HS-5 (cell line): ENCODE measurements around the gene NEK6.

Experiments
- DNase-seq: peaks from one replicate; pipeline ENCODE4 v3.0.0-alpha.2; 2012; ENCODE audit warnings: low read depth

NEK6 gene

DNA sequence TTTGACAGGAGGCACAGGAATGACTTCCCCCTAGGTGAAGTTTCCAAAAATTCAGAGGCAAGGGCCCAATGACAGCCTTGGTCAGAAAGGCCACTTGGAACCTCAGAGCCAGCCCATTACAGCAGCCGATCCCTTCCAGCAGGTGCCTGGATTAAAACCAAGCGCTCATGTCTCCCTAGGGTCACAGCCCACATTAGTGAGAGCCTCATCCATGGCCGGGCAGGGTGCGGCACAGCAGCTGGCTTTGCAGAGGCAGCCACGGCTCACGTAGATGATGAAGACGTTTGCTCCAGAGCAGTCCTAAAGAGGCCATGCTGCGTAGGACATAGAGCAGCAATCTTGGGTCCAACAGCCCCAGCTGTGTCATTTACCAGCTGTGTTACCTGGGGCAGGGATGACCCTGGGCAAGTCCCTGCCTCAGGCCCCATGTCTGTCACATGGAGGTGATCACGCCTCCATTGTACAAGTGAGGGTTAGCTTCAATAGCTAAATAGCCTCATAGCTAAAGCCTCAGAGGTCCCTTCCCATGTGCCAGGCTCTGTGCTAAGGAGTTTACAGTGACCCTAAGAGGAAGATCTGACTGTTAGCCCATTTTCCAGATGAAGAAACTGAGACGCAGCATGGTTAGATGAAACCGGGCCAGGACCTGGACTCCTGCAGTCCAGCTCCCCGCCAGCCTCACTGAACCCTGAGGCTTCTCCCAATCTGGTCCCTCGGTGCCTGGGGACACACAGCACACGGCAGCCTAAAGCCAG, 39.2 kb downstream of the NEK6 start:
- DNase-seq, result no peak

DNA sequence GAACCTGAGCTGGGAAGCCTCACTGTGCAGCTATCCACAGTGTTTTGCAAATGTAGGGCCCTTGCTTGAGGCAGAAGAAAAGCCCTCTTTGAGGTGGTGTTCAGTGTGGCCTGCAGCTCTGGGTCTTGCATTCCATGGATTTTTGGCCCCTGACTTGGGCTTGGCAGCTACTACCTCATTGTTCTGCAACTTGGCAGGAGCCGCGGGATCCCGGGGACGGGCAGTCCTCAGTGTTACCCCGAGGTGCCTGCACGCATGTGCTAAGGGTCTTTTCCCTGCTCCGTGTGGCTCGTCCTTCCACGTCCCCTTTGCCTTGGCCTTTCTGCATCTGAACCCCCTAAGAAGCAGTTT, 39.8 kb downstream of the NEK6 start:
- peak; percentile 82 for DNase-seq

DNA sequence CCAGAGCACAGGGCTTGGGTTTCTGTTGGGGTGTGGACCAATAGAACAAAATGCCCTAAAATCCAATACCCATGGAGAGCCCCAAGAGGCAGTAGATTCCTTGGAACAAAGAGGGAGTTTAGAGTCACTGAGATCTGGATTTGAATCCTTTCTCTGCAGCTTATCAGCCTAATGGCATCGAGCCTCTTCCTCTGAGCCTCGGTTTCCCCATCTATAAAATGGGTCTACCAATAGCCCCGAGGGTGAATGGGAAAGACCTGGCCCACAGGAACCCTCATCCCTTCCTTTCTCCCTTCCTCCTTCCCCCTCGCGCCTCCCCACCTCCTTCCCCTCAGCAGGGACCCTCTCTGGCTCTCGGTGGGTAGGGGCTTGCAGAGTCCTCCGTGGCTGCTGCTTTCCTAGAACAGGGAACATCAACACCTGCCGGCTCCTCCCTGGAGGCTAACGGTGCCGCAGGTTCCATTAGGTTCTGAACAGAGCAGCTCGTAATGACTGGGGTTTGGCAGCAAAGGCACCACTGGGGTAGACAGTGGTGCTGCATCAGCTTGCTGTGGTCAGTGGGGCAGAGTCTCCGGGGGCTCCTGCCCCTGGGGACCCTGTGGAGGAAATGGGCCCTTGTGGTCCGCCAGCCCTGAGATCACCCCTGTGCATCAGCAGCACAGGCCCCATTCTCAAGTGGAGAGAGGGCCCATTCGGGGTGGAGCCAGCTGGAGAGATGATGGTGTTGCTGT, 40.3 kb downstream of the NEK6 start:
- DNase-seq, result no peak

DNA sequence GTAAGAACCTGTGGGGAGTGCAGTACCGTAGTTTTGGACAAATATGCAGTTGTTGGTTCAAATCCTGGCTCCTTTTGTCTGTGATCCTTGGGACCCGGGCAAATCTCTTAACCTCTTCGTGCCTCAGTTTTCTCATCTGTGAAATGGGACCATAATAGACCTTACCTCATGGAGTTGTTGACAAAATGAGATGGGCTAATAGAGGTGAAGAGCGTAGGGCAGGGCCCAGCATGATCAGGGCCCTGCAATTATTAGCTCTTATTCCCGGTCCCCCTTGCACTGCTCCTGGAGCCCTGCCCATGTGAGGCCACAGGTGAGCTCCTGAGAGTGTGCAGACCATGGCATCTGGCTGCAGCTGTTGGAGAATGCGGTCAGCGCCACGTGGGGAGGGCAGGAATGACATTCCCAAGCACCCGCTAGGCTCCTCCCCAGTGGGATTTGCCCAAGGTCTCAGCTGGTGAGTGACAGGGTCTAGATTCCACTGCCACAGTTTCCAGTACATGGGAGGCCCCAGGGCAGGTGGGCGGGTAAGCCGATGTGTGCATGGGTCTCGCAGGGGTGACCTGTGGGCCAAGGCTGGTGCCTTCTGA, 41.0 kb downstream of the NEK6 start:
- no peak for DNase-seq

DNA sequence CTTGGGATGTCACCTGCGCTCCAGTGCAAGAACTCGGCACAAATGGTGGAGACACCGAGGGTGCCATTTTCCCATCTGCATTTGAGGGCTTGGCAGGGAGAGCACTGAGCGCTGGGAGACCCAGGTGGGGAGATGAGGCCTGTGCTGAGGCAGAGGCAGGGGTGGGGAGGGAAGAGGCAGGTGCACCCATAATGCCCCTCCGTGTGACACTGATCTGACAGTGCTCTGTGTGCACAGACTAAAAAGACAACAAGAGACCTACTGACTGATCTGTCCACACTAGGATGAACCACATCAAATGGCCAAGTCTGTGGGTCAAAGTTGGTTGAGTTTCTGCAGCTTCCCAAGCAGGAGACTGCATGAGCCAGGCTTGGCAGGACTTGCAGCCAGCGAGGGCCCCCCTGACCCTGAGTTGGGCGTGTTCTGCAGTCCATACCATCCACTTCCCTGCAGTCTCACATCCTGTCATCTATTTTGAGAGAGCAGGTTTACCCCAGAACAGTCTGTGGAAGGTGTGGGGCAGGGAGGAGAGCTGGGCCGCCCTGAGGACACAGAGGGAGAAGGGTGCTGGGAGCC, 41.9 kb downstream of the NEK6 start:
- no peak for DNase-seq

DNA sequence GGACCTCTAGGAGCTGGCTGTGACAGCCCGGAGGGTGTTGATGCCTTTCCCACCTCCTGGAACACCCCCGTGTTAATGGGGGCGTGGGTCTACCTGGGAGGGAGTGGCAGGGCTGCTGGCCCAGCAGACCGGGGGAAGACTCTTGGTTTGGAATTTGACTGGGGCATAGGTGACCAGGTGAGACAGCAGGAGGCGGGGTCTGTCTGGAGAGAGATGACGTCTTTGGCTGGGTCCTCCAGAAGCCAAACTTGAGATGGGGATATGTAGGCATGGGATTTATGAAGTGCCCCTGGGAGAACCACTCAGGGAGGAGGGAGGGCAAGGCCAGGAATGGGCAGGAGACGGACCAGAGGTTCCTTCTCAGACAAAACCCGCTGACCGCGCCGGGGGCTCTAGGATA, 42.6 kb downstream of the NEK6 start:
- no peak for DNase-seq

DNA sequence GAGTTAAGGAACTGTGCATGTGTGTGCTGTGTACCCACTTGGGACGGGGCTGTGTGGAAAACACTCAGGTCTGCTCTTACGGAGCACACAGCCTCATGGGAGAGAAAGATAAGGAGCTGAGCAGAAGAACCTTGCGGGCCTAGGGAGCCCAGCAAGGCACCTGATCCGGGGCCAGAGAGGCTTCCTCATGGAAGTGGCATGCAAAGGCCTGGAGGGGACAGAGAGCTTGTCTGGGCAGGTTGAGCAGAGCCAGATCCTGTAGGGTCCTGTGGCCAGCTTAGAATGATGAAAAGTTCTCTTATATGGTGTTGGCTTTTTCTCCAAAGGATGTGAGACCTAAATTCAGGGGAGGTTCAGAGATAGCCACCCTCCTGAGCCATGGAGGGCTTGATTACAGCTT, 45.2 kb downstream of the NEK6 start:
- no peak for DNase-seq

DNA sequence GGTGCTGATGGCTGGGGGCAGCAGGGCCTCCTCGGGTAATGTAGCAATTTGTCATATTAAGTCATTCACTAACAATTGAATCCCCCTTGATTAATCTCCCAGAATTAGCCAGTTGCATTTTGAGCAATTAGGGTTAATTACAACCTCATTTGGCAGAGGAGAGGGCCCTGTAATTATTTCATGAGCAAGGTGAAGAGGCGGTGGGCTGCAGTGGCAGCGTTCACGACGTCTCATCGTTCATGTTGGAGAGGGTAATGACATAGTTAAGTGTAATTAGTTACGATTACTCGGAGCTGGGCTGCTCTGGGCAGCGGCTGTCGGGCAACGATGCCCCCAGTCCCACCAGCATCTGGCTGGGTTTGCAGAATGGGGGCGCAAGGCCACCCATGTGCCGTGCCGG, 46.0 kb downstream of the NEK6 start:
- no peak for DNase-seq

DNA sequence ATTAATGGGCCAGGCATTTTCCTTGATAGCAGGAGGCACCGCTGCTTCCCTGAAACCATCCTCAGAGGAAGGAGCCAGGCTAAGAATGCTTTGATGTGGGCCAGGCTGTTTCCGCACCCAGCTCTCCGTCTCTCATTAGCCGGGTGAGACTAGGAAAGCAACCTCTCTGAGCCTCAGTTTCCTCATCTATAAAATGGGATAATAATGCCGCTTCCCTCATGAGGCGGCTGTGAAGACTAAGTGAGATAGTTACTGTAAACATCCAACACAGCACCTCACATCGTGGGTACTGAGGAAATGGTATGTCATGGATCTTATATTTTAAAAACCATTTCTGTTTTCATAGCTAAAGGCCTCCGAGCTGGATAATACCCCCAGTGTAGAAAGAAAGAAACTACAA, 46.5 kb downstream of the NEK6 start:
- DNase-seq, result no peak

DNA sequence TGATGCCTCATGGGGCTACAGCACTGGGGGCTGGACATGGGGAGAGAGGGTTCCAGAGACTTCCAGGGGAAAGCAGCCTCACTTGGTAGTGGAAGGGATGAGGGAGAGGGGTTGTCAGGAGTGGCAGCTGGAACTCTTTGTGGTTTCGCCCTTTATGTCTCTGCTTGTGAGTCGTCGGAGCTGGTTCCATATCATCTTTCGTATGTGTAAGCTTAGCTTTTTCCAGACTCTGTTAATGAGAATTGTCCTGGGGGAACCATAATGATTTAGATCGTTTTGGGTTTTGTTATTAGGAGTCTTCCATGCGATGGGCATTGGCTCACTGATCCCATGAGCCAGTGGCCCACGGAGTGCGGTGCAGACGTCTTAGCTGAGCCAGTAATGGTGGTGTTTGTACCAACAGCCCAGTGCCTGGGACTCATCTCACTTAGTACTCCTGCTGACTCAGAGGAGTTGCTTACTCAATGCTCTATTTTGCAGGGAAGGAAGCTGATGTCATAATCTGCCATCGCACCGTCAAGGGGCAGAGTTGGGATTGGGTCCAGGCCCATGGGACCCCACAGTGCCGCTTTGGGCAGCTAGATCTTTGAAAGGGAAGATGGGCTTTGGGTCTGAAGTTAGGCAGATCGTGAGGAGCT, 48.5 kb downstream of the NEK6 start:
- DNase-seq, result peak; percentile 84

DNA sequence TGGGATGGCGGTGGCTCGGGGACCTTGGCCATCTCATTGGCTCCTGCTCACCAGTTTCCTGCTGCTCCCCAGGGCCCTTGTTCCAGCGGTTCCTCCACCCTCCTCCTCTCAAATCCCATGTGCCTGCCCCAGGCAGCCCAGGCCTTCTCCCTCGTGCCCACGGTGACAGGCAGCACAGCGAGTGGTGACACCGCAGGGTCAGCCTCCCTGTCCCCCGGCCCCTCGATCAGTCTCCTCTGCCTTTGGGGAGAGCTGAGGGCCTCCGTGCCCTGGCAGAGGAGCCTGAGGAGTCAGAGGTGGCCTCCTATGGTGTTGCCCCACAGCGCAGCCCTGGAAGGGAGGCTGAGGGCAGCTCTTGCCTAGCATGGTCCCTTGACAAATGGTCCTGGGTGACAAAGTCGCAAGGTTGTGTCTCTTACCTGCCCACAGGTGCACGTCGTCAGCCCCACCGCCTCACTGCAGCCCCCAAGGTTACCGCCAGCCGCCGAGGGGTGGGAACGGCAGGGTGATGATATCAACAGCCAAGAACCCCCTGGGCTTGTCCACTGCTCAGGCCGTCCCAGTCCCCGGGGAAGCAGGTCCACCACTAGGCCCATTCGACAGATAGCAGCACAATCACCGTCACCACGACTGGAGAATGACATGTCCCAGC, 49.8 kb downstream of the NEK6 start:
- no peak for DNase-seq

DNA sequence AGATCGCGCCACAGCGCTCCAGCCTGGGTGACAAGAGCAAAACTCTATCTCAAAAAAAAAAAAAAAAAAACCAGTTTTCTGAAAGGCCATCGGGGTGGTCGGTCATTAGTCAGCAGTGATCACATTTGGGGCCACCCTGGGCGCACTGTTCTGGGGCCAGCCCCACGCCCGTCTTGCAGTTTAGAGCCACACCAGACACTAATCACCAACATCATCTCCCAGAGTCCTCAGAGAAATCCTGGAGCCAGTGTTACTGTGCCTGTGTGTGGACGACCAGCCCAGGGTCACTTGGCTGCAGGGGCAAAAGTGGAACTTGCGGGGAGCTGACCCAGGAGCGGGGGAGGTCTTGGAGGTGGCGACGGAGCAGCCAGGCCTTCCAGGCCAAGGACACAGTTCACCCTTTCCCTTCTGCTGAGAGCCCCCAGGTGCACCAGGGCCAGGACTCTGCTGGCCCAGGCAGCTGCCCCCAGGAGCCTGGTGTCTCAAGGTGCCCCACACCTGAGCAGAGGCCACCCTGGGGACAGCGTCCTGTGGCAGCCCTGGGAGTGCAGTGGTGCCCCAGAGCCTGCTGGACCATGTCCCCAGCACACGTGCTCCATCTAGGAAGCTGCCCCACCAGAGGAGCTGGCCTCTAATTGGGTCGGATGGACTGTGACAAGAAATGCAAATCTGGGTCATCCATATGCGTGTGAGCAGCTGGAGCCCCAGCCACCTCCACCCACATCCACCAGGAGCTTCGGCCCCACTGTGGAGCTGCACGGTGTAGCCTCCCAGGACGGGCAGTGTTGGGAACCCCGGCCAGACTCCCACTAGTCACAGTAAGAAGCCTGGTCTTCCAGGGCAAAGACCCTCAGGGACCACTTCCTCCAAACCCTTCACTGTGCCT, 51.1 kb downstream of the NEK6 start:
- no peak for DNase-seq

DNA sequence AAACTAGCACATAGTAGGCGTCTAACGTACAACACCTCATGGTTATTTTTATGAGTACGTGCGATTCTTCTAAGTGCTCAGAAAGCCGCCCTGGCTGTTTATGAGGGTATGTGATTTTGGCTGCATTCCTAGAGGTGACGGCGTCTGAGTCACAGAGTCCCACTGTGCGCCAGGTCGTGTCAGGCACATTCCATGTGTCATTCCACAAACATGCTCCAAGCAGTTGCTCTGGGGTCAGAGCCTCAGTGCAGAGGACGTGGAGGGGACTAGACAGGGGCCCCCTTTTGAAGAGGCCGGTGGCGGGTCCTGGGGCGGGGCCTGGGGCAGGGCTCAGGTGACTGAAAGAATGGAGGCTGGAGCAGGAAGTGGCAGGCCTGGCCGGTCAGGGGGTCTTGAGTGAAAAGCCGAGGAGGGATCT, 51.9 kb downstream of the NEK6 start:
- DNase-seq, result peak; percentile 99

DNA sequence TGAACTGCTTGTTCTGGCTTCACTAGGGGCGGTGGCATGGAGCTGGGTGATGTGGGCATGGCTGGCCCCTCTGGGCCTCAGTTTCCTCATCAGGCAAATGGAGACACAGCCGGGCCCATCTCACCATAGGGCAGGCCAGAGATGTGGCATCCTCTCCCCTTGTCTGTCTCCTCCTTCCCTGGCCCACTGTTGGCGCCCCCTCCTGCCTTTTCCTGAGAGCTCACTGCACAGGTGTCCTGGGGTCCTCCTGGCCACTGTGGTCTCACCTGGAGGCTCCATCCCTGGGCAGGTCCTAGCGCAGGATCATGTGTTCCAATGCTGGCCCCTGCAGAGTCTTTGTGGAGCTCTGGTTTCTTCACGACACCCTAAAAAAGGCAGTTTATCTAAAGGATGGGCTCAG, 53.5 kb downstream of the NEK6 start:
- DNase-seq, result no peak

DNA sequence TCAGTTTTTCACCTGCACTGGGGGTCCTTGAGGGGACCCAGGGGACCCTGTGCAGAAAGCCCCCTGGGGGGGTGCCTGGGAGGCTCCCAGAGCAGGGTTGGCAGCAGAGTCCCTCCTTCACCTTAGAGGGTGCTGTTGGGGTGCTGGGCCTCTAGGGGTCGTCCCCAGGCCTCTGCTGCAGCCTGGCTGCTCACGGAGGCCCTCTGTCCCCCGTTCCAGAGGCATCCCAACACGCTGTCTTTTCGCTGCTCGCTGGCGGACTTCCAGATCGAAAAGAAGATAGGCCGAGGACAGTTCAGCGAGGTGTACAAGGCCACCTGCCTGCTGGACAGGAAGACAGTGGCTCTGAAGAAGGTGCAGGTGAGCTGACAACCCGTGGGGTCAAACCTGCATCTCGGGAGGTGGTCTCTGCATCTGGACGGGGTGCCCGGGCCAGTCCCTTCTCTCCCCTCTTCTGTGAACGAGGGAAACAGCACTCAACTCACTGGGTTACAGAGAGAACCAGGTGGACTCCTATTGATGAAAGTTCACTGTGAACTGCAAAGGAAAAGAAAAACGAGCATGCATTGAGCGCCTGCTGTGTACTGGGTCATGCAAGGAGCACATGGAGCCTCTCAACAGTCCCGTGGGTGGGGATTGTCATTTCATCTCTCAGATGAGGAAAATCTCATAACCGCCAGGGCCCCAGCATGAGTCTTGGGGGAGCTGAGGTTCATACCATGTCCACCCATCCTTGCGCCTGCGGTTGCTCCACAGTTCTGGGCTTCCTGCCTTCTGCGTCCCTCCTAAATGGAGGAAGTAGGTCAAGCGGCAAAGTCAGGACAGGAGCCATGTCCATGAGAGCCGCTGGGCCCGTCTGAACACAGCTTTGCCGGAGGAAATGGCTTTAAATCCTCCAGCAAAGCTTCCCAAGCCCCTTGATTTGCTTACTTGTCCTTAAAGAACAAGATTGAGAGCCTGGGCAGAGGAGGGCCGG, 54.8 kb downstream of the NEK6 start:
- no peak for DNase-seq

DNA sequence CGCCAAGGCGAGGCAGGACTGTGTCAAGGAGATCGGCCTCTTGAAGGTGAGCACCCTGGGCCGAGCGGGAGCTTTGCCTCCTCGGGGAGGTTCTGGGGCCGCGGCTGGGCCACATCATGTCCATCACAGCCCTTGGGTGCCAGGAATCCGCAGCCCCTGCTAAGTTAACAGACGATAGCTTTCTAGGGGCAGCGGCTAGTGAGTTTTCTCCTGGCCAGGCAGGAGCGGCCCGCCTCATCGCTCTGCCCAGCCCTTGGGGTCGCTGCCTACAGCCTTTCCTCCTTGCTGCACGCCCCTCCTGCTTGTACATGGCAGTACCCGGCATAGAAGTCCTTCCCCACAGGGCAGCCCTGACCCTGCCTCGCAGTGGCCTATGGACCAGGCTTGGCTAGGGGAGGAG, 56.2 kb downstream of the NEK6 start:
- DNase-seq, result no peak

DNA sequence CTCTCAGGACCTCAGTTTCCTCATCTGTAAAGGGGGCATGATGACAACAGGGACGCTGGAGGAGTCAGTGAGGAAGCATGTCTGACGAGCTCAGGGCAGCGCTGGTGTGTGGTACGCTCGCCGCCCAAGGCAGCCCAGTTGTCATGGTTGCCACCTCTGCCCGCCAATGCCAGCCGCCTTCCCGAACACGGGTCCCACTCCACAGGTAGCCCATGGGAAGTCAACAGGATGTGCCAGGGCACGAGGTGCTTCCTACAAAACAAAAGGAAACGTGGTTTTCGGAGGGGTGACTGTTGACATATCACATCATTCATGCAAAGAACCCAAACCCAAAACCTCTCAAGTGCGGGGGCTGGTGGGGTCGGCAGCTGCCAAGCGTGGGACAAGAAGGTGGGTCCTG, 58.1 kb downstream of the NEK6 start:
- DNase-seq, result no peak

DNA sequence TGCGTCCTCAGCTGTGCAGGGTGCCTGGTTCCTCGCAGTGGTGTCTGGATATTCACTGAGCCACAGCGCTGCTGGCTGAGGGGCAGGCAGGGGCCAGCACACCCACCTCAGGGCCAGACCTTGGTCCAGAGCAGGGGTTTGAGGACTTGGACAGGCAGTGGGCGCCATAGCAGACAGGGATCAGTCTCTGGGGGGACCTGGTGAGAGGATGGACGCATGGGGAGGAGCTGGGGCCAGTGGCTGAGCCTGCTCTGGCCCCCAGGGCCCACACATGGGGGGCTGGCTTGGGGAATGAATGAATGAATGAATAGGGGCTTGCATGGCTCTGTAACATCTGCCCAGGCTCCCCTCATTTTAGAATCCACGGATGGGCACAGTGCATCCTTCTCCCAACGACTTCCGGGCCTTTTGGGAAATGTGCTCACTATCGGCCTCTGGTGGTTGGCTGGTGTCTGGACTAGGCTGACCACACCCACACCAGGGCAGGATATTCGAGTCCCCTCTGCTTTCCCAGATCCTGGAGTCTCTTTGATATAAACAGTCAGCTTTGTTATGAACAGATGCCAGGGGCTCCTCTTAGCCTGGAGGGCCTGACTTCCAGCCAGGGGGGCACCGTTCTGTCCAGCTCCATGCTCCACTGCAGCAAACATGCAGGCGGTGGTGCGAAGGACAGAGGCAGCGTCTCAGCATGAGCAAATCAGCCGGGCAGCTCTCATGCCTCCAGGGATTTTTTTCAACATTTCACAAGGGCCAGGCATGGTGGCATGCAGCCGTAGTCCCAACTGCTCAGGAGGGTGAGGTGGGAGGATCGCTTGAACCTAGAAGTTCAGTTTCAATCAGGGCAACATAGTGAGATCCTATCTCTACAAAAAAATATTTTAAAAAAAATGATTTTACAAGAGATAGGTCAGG, 62.6 kb downstream of the NEK6 start:
- peak; percentile 25 for DNase-seq

DNA sequence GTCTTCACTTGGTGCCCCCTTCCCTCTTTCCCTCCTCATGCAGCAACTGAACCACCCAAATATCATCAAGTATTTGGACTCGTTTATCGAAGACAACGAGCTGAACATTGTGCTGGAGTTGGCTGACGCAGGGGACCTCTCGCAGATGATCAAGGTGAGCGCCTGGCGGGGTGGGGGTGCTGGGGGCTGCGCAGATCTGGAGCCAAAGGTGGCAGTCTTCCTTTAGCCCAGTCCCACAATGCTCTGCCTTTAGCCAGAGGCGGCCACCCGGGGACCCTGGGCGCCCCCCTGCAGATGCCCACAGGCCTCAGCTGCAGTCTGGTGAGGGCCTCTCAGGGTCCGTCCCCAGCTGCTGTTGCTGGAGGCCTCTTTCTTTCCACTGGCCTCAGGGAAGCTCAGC, 63.7 kb downstream of the NEK6 start:
- no peak for DNase-seq
